ENCODE results near the gene FAM9A. TPM values are rescaled to one million over a fixed set of nuclear protein-coding genes. Genes with fewer than 3 reads are reported as not detected.
A peak's percentile ranks its signal among the peaks of the same experiment; 100 is the strongest.

The FAM9A gene
- total RNA-seq, 1 donor from 2014 or later, result not detected

- Histone ChIP-seq H3K27ac (replicated peaks) (no peak overlapping the region), H3K4me1 (no peaks in the 10 kb centered on the region), H3K9me3 (replicated peaks) (no peaks in the 10 kb centered on the region), H3K36me3 (no peaks in the 10 kb centered on the region), H3K27me3 (ENCODE audit: low read depth) (no peaks in the 10 kb centered on the region), H3K4me3 (no peak overlapping the region)
- intact Hi-C loops (cut with micrococcal nuclease), result no loop called here
- DNase-seq, result no peak
- no peak for TF ChIP-seq CTCF (IDR thresholded peaks at IDR 0.05; ENCODE audit: borderline replicate concordance)
Observed at GRCh38 chrX:8848441-8848840, 47.3 kb upstream of the FAM9A start.

- intact Hi-C loops (cut with micrococcal nuclease), result no loop called here
- DNase-seq, result no peak
- Histone ChIP-seq H3K4me3 (no peak overlapping the region), H3K36me3 (no peaks in the 10 kb centered on the region), H3K4me1 (no peaks in the 10 kb centered on the region), H3K27ac (replicated peaks) (no peak overlapping the region), H3K27me3 (ENCODE audit: low read depth) (no peaks in the 10 kb centered on the region), H3K9me3 (replicated peaks) (no peaks in the 10 kb centered on the region)
- no peak for TF ChIP-seq CTCF (IDR thresholded peaks at IDR 0.05; ENCODE audit: borderline replicate concordance)
Observed at GRCh38 chrX:8847360-8847759, 46.2 kb upstream of the FAM9A start.

GRCh38 chrX:8846266-8846665 is 45.1 kb upstream of the FAM9A start:
- TF ChIP-seq CTCF (IDR thresholded peaks at IDR 0.05; ENCODE audit: borderline replicate concordance), result no peak

GRCh38 chrX:8845469-8845868 is 44.3 kb upstream of the FAM9A start:
- no peak overlapping the region for H3K4me3 ChIP-seq
- no peaks in the 10 kb centered on the region for H3K27me3 ChIP-seq (ENCODE audit: low read depth)
- no peaks in the 10 kb centered on the region for H3K9me3 ChIP-seq (replicated peaks)
- DNase-seq, result no peak
- no peaks in the 10 kb centered on the region for H3K4me1 ChIP-seq
- intact Hi-C loops (cut with micrococcal nuclease), result no loop called here
- H3K36me3 ChIP-seq, result no peaks in the 10 kb centered on the region
- TF ChIP-seq CTCF (IDR thresholded peaks at IDR 0.05; ENCODE audit: borderline replicate concordance), result no peak
- H3K27ac ChIP-seq (replicated peaks), result no peak overlapping the region

More at GRCh38 chrX:8846266-8846665, 45.1 kb upstream of the FAM9A start:
- Histone ChIP-seq H3K27me3 (ENCODE audit: low read depth) (no peaks in the 10 kb centered on the region), H3K9me3 (replicated peaks) (no peaks in the 10 kb centered on the region), H3K4me1 (no peaks in the 10 kb centered on the region), H3K4me3 (no peak overlapping the region), H3K27ac (replicated peaks) (no peak overlapping the region), H3K36me3 (no peaks in the 10 kb centered on the region)
- intact Hi-C loops (cut with micrococcal nuclease), result no loop called here
- no peak for DNase-seq

- H3K4me1 ChIP-seq, result no peaks in the 10 kb centered on the region
- DNase-seq, result no peak
- H3K4me3 ChIP-seq, result no peak overlapping the region
- peak; percentile 8 for TF ChIP-seq CTCF (IDR thresholded peaks at IDR 0.05; ENCODE audit: borderline replicate concordance)
- H3K27ac ChIP-seq (replicated peaks), result no peak overlapping the region
- H3K36me3 ChIP-seq, result no peaks in the 10 kb centered on the region
- H3K27me3 ChIP-seq (ENCODE audit: low read depth), result no peaks in the 10 kb centered on the region
- no peaks in the 10 kb centered on the region for H3K9me3 ChIP-seq (replicated peaks)
- intact Hi-C loops (cut with micrococcal nuclease), result no loop called here
Observed at GRCh38 chrX:8845060-8845459, 43.9 kb upstream of the FAM9A start.

- H3K27ac ChIP-seq (replicated peaks), result no peak overlapping the region
- intact Hi-C loops (cut with micrococcal nuclease), result no loop called here
- no peak overlapping the region for H3K4me3 ChIP-seq
- no peak for TF ChIP-seq CTCF (IDR thresholded peaks at IDR 0.05; ENCODE audit: borderline replicate concordance)
- no peaks in the 10 kb centered on the region for H3K9me3 ChIP-seq (replicated peaks)
- no peaks in the 10 kb centered on the region for H3K27me3 ChIP-seq (ENCODE audit: low read depth)
- no peak for DNase-seq
- no peaks in the 10 kb centered on the region for H3K36me3 ChIP-seq
- H3K4me1 ChIP-seq, result no peaks in the 10 kb centered on the region
Observed at GRCh38 chrX:8844157-8844556, 43.0 kb upstream of the FAM9A start.

Measured in left ventricle myocardium inferior (tissue), 1 donor.